ENCODE measurements around the gene LAMA2. TPM values are rescaled to one million over a fixed set of nuclear protein-coding genes. Genes with fewer than 3 reads are reported as not detected.
A peak's percentile ranks its signal among the peaks of the same experiment; 100 is the strongest.

The LAMA2 gene
- total RNA-seq, 1 experiment from 2014 or later, result 0.28 TPM

DNA sequence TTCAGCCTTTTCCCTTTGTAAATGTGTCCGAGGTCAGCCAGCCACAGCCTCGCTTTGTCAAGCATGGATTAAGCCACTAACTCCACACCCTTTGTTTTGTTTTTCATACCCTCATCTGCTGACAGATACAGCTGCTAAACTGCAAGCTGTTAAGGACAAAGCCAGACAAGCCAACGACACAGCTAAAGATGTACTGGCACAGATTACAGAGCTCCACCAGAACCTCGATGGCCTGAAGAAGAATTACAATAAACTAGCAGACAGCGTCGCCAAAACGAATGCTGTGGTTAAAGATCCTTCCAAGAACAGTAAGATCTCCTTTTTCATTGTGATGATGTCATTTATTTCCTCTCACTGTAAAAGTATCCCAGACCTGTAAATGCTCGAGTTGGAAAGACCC lies 557.8 kb downstream of the LAMA2 start:
- no peak overlapping the region for H3K4me3 ChIP-seq (ENCODE audit: low read depth in 2 of 2, low read length in 2 of 2)
- in situ Hi-C loops (cut with HindIII; ENCODE audit: low pct_unique_long_range_greater_than_20kb, low sequenced_read_pairs) (no loop called here), intact Hi-C loops (cut with micrococcal nuclease; ENCODE audit: unreplicated experiment) (no loop called here)
- no TSS peak for BruUV-seq (replicated peaks)
- no peaks in the 10 kb centered on the region for H3K36me3 ChIP-seq (ENCODE audit: control insufficient read depth, insufficient read depth, low read length)
- no peaks in the 10 kb centered on the region for H3K9me3 ChIP-seq (ENCODE audit: control insufficient read depth, insufficient read depth, low read depth, low read length)
- ChIA-PET POLR2A (no interaction called here), CTCF (interaction anchor here (0.7 kb wide), 1 partner anchor 82 kb away, joined by 3 read pairs; no protein-coding TSS in a partner anchor)
- no peaks in the 10 kb centered on the region for H3K4me1 ChIP-seq (ENCODE audit: control insufficient read depth, insufficient read depth, low read length)
- no peaks in the 10 kb centered on the region; the same call in 1 of the 2 replicates for H3K27me3 ChIP-seq (ENCODE audit: control insufficient read depth, insufficient read depth, low read length)
- ATAC-seq (peak; percentile 58; the same call in 1 of the 2 replicates), DNase-seq (ENCODE audit: low read depth, low spot score) (no peak)
- TF ChIP-seq SIN3A (IDR thresholded peaks at IDR 0.05; ENCODE audit: borderline replicate concordance, insufficient read depth, low read depth, low read length) (no peak), POLR2AphosphoS5 (IDR thresholded peaks at IDR 0.05; ENCODE audit: low read depth, low read length) (no peak), TCF7L2 (IDR thresholded peaks at IDR 0.05; ENCODE audit: low read depth, low read length) (no peak)
- TF ChIP-seq, protein P1, sequence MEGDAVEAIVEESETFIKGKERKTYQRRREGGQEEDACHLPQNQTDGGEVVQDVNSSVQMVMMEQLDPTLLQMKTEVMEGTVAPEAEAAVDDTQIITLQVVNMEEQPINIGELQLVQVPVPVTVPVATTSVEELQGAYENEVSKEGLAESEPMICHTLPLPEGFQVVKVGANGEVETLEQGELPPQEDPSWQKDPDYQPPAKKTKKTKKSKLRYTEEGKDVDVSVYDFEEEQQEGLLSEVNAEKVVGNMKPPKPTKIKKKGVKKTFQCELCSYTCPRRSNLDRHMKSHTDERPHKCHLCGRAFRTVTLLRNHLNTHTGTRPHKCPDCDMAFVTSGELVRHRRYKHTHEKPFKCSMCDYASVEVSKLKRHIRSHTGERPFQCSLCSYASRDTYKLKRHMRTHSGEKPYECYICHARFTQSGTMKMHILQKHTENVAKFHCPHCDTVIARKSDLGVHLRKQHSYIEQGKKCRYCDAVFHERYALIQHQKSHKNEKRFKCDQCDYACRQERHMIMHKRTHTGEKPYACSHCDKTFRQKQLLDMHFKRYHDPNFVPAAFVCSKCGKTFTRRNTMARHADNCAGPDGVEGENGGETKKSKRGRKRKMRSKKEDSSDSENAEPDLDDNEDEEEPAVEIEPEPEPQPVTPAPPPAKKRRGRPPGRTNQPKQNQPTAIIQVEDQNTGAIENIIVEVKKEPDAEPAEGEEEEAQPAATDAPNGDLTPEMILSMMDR (IDR thresholded peaks at IDR 0.05), result no peak
- TF ChIP-seq, protein P2, sequence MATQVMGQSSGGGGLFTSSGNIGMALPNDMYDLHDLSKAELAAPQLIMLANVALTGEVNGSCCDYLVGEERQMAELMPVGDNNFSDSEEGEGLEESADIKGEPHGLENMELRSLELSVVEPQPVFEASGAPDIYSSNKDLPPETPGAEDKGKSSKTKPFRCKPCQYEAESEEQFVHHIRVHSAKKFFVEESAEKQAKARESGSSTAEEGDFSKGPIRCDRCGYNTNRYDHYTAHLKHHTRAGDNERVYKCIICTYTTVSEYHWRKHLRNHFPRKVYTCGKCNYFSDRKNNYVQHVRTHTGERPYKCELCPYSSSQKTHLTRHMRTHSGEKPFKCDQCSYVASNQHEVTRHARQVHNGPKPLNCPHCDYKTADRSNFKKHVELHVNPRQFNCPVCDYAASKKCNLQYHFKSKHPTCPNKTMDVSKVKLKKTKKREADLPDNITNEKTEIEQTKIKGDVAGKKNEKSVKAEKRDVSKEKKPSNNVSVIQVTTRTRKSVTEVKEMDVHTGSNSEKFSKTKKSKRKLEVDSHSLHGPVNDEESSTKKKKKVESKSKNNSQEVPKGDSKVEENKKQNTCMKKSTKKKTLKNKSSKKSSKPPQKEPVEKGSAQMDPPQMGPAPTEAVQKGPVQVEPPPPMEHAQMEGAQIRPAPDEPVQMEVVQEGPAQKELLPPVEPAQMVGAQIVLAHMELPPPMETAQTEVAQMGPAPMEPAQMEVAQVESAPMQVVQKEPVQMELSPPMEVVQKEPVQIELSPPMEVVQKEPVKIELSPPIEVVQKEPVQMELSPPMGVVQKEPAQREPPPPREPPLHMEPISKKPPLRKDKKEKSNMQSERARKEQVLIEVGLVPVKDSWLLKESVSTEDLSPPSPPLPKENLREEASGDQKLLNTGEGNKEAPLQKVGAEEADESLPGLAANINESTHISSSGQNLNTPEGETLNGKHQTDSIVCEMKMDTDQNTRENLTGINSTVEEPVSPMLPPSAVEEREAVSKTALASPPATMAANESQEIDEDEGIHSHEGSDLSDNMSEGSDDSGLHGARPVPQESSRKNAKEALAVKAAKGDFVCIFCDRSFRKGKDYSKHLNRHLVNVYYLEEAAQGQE (IDR thresholded peaks at IDR 0.05; ENCODE audit: insufficient read depth in 1 of 2, low read depth in 2 of 2, low read length in 1 of 2), result no peak
- no peak overlapping the region for H3K27ac ChIP-seq (ENCODE audit: low read length)

DNA sequence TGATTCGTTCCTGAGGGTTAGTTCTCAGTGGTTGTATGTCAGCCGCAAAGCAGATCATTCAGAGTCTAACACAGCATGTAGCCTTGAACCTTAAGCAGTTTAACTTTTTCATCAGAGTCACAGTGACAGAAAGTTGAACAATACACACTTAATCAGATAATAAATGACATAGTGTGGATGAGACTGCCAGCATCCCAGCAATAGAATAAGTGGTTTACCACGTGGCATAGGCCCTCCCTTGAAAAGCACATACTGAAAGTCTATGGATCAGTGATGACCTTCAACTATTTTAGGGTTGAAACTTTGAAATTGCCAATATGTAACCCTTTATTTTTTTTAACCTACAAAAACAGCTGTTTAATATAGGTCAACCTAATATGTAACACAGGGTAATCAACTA lies 561.7 kb downstream of the LAMA2 start:
- DNase-seq (ENCODE audit: low read depth, low spot score) (no peak), ATAC-seq (no peak)
- H3K27ac ChIP-seq (ENCODE audit: low read length), result no peak overlapping the region
- no peak for TF ChIP-seq TCF7L2 (IDR thresholded peaks at IDR 0.05; ENCODE audit: low read depth, low read length)
- TF ChIP-seq, protein P1 (IDR thresholded peaks at IDR 0.05), result no peak
- no peak for TF ChIP-seq SIN3A (IDR thresholded peaks at IDR 0.05; ENCODE audit: borderline replicate concordance, insufficient read depth, low read depth, low read length)
- no peak for TF ChIP-seq POLR2AphosphoS5 (IDR thresholded peaks at IDR 0.05; ENCODE audit: low read depth, low read length)
- TF ChIP-seq, protein P2 (IDR thresholded peaks at IDR 0.05; ENCODE audit: insufficient read depth in 1 of 2, low read depth in 2 of 2, low read length in 1 of 2), result no peak
- POLR2A ChIA-PET, result interaction anchor here (0.6 kb wide), 1 partner anchor 1804 kb away, joined by 3 read pairs; no protein-coding TSS in a partner anchor
- BruUV-seq (replicated peaks), result no TSS peak
- in situ Hi-C loops (cut with HindIII; ENCODE audit: low pct_unique_long_range_greater_than_20kb, low sequenced_read_pairs) (no loop called here), intact Hi-C loops (cut with micrococcal nuclease; ENCODE audit: unreplicated experiment) (no loop called here)
- no peaks in the 10 kb centered on the region for H3K36me3 ChIP-seq (ENCODE audit: control insufficient read depth, insufficient read depth, low read length)
- no peak overlapping the region for H3K4me3 ChIP-seq (ENCODE audit: low read depth in 2 of 2, low read length in 2 of 2)
- CTCF ChIA-PET, result no interaction called here
- no peaks in the 10 kb centered on the region for H3K4me1 ChIP-seq (ENCODE audit: control insufficient read depth, insufficient read depth, low read length)
- H3K27me3 ChIP-seq (ENCODE audit: control insufficient read depth, insufficient read depth, low read length), result no peaks in the 10 kb centered on the region
- no peaks in the 10 kb centered on the region for H3K9me3 ChIP-seq (ENCODE audit: control insufficient read depth, insufficient read depth, low read depth, low read length)
